IMR-90 (cell line): ENCODE results near the gene MRPL17. TPM values are rescaled to one million over a fixed set of nuclear protein-coding genes. Genes with fewer than 3 reads are reported as not detected.

Experiments used
- ATAC-seq: fragments of 200-7000 bp; cut with Tn5 transposase; 2 replicates; pipeline ENCODE4 v1.9.1; 2020; ENCODE audit warnings: low read depth, mild to moderate bottlenecking, moderate library complexity
- BruUV-seq: library from RNA; stranded (reverse); fragments of 400-500 nt; replicated peaks from 2 replicates; lab custom pipeline; 2021; lab: Mats Ljungman, UMichigan
- CTCF ChIA-PET: fragments of 300-600 bp; formaldehyde crosslinking; extraction: SDS; loops from one replicate; lab custom pipeline; 2021; ENCODE audit warnings: antibody characterized with exemption; lab: Yijun Ruan, JAX
- POLR2A ChIA-PET: fragments of 300-600 bp; sonication (Branson Sonifier 250); formaldehyde crosslinking; loops from one replicate; lab custom pipeline; 2022; ENCODE audit warnings: antibody characterized with exemption; ENCODE audit not compliant: unreplicated experiment; lab: Charles Lee
- DNase-seq: peaks from one replicate; pipeline ENCODE4 v3.0.0; 2013
- H2AFZ ChIP-seq: replicated peaks from 2 replicates; pipeline ENCODE3; 2013; ENCODE audit warnings: low read length, mild to moderate bottlenecking; ENCODE audit not compliant: poor library complexity
- H2AK5ac ChIP-seq: 2 replicates; pipeline ENCODE4 v1.6.1; 2013; ENCODE audit warnings: low read depth, low read length, inconsistent platforms
- H2AK9ac ChIP-seq: replicated peaks from 2 replicates; pipeline ENCODE3; 2013; ENCODE audit warnings: mild to moderate bottlenecking, low read depth, low read length, moderate library complexity; ENCODE audit not compliant: poor library complexity
- H2BK120ac ChIP-seq: 2 replicates; pipeline ENCODE4 v1.6.1; 2013; ENCODE audit warnings: low read depth, low read length, inconsistent platforms
- H2BK15ac ChIP-seq: 3 replicates; pipeline ENCODE4 v1.6.1; 2013; ENCODE audit warnings: low read depth, low read length, inconsistent platforms
- H2BK20ac ChIP-seq: 2 replicates; pipeline ENCODE4 v1.6.1; 2013; ENCODE audit warnings: low read depth, mild to moderate bottlenecking, inconsistent platforms, low read length, moderate library complexity
- H2BK5ac ChIP-seq: 2 replicates; pipeline ENCODE4 v1.6.1; 2013; ENCODE audit warnings: mild to moderate bottlenecking, low read depth, low read length, inconsistent platforms; ENCODE audit not compliant: poor library complexity, severe bottlenecking
- H3K14ac ChIP-seq: replicated peaks from 2 replicates; pipeline ENCODE4 v1.6.1; 2013; ENCODE audit warnings: low read depth, low read length, inconsistent platforms
- H3K18ac ChIP-seq: 2 replicates; pipeline ENCODE4 v1.6.1; 2013; ENCODE audit warnings: low read depth, low read length, control low read depth
- H3K23ac ChIP-seq: 2 replicates; pipeline ENCODE4 v1.6.1; 2013; ENCODE audit warnings: low read depth, low read length, inconsistent platforms
- H3K27ac ChIP-seq: 2 replicates; pipeline ENCODE4 v1.5.1; 2013; ENCODE audit warnings: mild to moderate bottlenecking, control low read depth, low read length; ENCODE audit not compliant: insufficient read depth
- H3K27me3 ChIP-seq: 2 replicates; pipeline ENCODE4 v1.6.1; 2013; ENCODE audit warnings: low read length; ENCODE audit not compliant: control insufficient read depth, insufficient read depth
- H3K36me3 ChIP-seq: 2 replicates; pipeline ENCODE4 v1.6.1; 2013; ENCODE audit warnings: low read length, mixed read lengths; ENCODE audit not compliant: control insufficient read depth, insufficient read depth
- H3K4ac ChIP-seq: 2 replicates; pipeline ENCODE4 v1.6.1; 2013; ENCODE audit warnings: low read depth, low read length, inconsistent platforms
- H3K4me1 ChIP-seq: 2 replicates; pipeline ENCODE4 v1.6.1; 2013; ENCODE audit warnings: low read length, mixed read lengths; ENCODE audit not compliant: control insufficient read depth, insufficient read depth
- H3K4me2 ChIP-seq: 2 replicates; pipeline ENCODE4 v1.6.1; 2013; ENCODE audit warnings: low read depth, mild to moderate bottlenecking, control low read depth, low read length, moderate library complexity
- H3K4me3 ChIP-seq: 2 replicates; pipeline ENCODE4 v1.5.1; 2013; ENCODE audit warnings: low read depth, mild to moderate bottlenecking, control low read depth, low read length, moderate library complexity; ENCODE audit not compliant: insufficient read depth
- H3K56ac ChIP-seq: 2 replicates; pipeline ENCODE4 v1.6.1; 2013; ENCODE audit warnings: low read length, inconsistent platforms; ENCODE audit not compliant: insufficient read depth; ENCODE audit errors: extremely low read depth
- H3K79me1 ChIP-seq, 2 experiments: 2 replicates each; pipeline ENCODE4 v1.6.1; 2013; ENCODE audit warnings: low read length in 2 of 2, inconsistent platforms in 1 of 2, low read depth in 1 of 2
- H3K9ac ChIP-seq: 2 replicates; pipeline ENCODE4 v1.6.1; 2013; ENCODE audit warnings: low read depth, low read length, control low read depth
- H3K9me1 ChIP-seq: 2 replicates; pipeline ENCODE4 v1.6.1; 2013; ENCODE audit warnings: low read length, inconsistent platforms; ENCODE audit not compliant: insufficient read depth
- H3K9me3 ChIP-seq: 2 replicates; pipeline ENCODE4 v1.6.1; 2013; ENCODE audit warnings: low read length; ENCODE audit not compliant: control insufficient read depth, insufficient read depth
- H4K20me1 ChIP-seq: 2 replicates; pipeline ENCODE4 v1.6.1; 2013; ENCODE audit warnings: low read length, inconsistent platforms; ENCODE audit not compliant: insufficient read depth
- H4K5ac ChIP-seq: 2 replicates; pipeline ENCODE4 v1.6.1; 2013; ENCODE audit warnings: mild to moderate bottlenecking, low read depth, low read length, control low read depth
- H4K8ac ChIP-seq, 2 experiments: 2 replicates each; pipeline ENCODE4 v1.6.1; 2013; ENCODE audit warnings: low read depth in 2 of 2, low read length in 2 of 2, control low read depth in 1 of 2, inconsistent platforms in 1 of 2
- H4K91ac ChIP-seq: 2 replicates; pipeline ENCODE4 v1.6.1; 2013; ENCODE audit warnings: low read depth, low read length, inconsistent platforms; ENCODE audit not compliant: insufficient read depth
- CTCF ChIP-seq: conservative IDR thresholded peaks from 2 replicates; pipeline ENCODE4 v1.5.1; 2012; ENCODE audit warnings: mild to moderate bottlenecking, low read depth, low read length, improper control_type of control experiment
- ELK1 ChIP-seq: fragments of 150-350 bp; IDR thresholded peaks from 2 replicates; pipeline ENCODE4 v1.6.1; 2016; ENCODE audit warnings: low read depth, mild to moderate bottlenecking, low read length, moderate library complexity, borderline replicate concordance
- MAFK ChIP-seq: IDR thresholded peaks from 2 replicates; pipeline ENCODE4 v1.6.1; 2012; ENCODE audit warnings: low read depth, low read length, improper control_type of control experiment
- NFE2L2 ChIP-seq: fragments of 150-350 bp; IDR thresholded peaks from 2 replicates; pipeline ENCODE4 v1.6.1; 2016; ENCODE audit warnings: low read depth, mild to moderate bottlenecking, low read length
- POLR2A ChIP-seq: IDR thresholded peaks from 2 replicates; pipeline ENCODE4 v1.6.1; 2012; ENCODE audit warnings: mild to moderate bottlenecking, low read depth, low read length
- USF2 ChIP-seq: fragments of 150-350 bp; IDR thresholded peaks from 2 replicates; pipeline ENCODE4 v1.6.1; 2017; ENCODE audit warnings: mild to moderate bottlenecking, antibody characterized with exemption, low read length, low read depth
- WGBS, 2 experiments: methylation state at CpG; one replicate each; pipeline versions ENCODE4 v1.1.5 to v1.1.7; 2013; ENCODE audit warnings: missing lambda C conversion rate in 2 of 2; ENCODE audit not compliant: insufficient read length in 1 of 2; ENCODE audit errors: extremely low coverage in 2 of 2; 5-methylcytosine and 5-hydroxymethylcytosine counted together
- dilution Hi-C: fragments of 300-500 bp; cut with HindIII; formaldehyde crosslinking; loops from one replicate; pipeline ENCODE4 v1.14.3; 2018; ENCODE audit warnings: low sequenced_read_pairs; ENCODE audit not compliant: unreplicated experiment
- in situ Hi-C: fragments of 300-500 bp; cut with MboI; formaldehyde crosslinking; loops from 3 replicates; pipeline ENCODE4 v1.14.3; 2019; ENCODE audit warnings: low sequenced_read_pairs, inconsistent platforms, mixed read lengths
- intact Hi-C: fragments of 100-400 bp; cut with micrococcal nuclease; formaldehyde crosslinking; loops from 2 replicates; pipeline ENCODE4 v1.10.0; 2022
- polyA plus RNA-seq, 3 experiments: library from polyadenylated mRNA; depleted of rRNA; stranded (reverse); fragments of >200 nt; gene quantifications; 2 replicates each; pipeline ENCODE4 v1.2.3, GENCODE V29; 2012; ENCODE audit warnings: low replicate concordance in 1 of 3
- total RNA-seq: library from RNA; depleted of rRNA; stranded (reverse); fragments of >200 nt; gene quantifications from 2 replicates; pipeline ENCODE4 v1.2.3, GENCODE V29; 2012

The MRPL17 gene
- total and polyA plus RNA-seq, 2 of the 4 experiments (the other 2 are of a cell fraction) = 70.3 to 85.2 TPM

- CTCF ChIA-PET = interaction anchor here (0.6 to 1.3 kb wide), 3 partner anchors 13 to 650 kb away, joined by 3 to 4 read pairs (median 4); partner anchors contain the start of genes MRPL17 and TPP1
- dilution Hi-C loops = no loop called here
Observed at GRCh38 chr11:6670202-6670830, 12.8 kb downstream of the MRPL17 start.

More at GRCh38 chr11:6670202-6670830, 12.8 kb downstream of the MRPL17 start:
- H2AFZ ChIP-seq = no peak overlapping the region
- H3K27me3 ChIP-seq = no peaks in the 10 kb centered on the region
- H3K14ac ChIP-seq = no peak overlapping the region
- no peaks in the 10 kb centered on the region for H3K36me3 ChIP-seq
- H3K27ac ChIP-seq = no peak overlapping the region
- H3K56ac ChIP-seq = no peak overlapping the region
- no peak overlapping the region for H3K4ac ChIP-seq
- POLR2A ChIA-PET = no interaction called here
- no peaks in the 10 kb centered on the region for H4K20me1 ChIP-seq
- 100% methylated on average over 1 of the region's 6 CpGs; no CpG with 5 or more reads in 1 of the 2 experiments for WGBS, 2 experiments
- H3K9me3 ChIP-seq = no peaks in the 10 kb centered on the region
- H2BK120ac ChIP-seq = no peak overlapping the region
- no peak overlapping the region for H2BK20ac ChIP-seq
- H4K8ac ChIP-seq = no peak overlapping the region
- H3K4me1 ChIP-seq = no peaks in the 10 kb centered on the region
- H3K9me1 ChIP-seq = no peaks in the 10 kb centered on the region
- intact Hi-C loops = no loop called here
- no peaks in the 10 kb centered on the region for H3K79me1 ChIP-seq
- no peak overlapping the region for H3K4me2 ChIP-seq
- H4K91ac ChIP-seq = no peak overlapping the region
- no peak overlapping the region for H3K4me3 ChIP-seq
- no peak for TF ChIP-seq POLR2A
- no peak for TF ChIP-seq CTCF
- TF ChIP-seq NFE2L2 = no peak
- TF ChIP-seq MAFK = peak; percentile 84
- TF ChIP-seq USF2 = no peak
- no peak for TF ChIP-seq ELK1
- ATAC-seq (no peak), DNase-seq (no peak)
- no peak overlapping the region for H2BK15ac ChIP-seq
- H3K9ac ChIP-seq = no peak overlapping the region
- in situ Hi-C loops = no loop called here
- H2AK9ac ChIP-seq = no peak overlapping the region
- no TSS peak for BruUV-seq
- no peak overlapping the region for H4K5ac ChIP-seq
- no peak overlapping the region for H3K23ac ChIP-seq
- no peak overlapping the region for H3K18ac ChIP-seq
- H2BK5ac ChIP-seq = no peak overlapping the region
- no peak overlapping the region for H2AK5ac ChIP-seq
